H1 (cell line): ENCODE results near the gene SHMT1. TPM values are rescaled to one million over a fixed set of nuclear protein-coding genes. Genes with fewer than 3 reads are reported as not detected.

ENCODE experiments used
- HDAC2 ChIP-seq, 2 experiments: fragments of 300-600 bp in 1 of 2; sonication (generic) in 1 of 2; IDR thresholded peaks; 2 replicates each; pipeline ENCODE4 v1.6.1; 2011 to 2012; ENCODE audit warnings: low read depth in 2 of 2, low read length in 2 of 2, mild to moderate bottlenecking in 2 of 2, moderate library complexity in 2 of 2, borderline replicate concordance in 1 of 2, inconsistent platforms in 1 of 2
- polyA plus RNA-seq, 7 experiments: library from polyadenylated mRNA; depleted of rRNA in 3 of 7; stranded (reverse) in 5 of 7; unstranded in 2 of 7; fragments of >200 nt in 5 of 7; fragments of 200-250 nt in 2 of 7; gene quantifications; 1 replicate in 5 of 7; 2 replicates in 1 of 7; 4 replicates in 1 of 7; pipeline versions ENCODE4 v1.2.1 to v1.2.3, GENCODE V29; 2011 to 2013; ENCODE audit warnings: missing spikeins in 2 of 7, mixed read lengths in 2 of 7
- total RNA-seq: library from RNA; stranded (reverse); fragmentation: NEBNext Ultra II Directional; extraction: Animal tissue kit (Norgen Biotek cat#: 25700); gene quantifications from 2 replicates; pipeline ENCODE4 v1.2.1, GENCODE V29; 2021

The SHMT1 gene
- total and polyA plus RNA-seq, 2 of the 8 experiments (the other 6 are each of a cell fraction or from before 2014, with no cell fraction given) = 30.7 to 39.3 TPM

DNA sequence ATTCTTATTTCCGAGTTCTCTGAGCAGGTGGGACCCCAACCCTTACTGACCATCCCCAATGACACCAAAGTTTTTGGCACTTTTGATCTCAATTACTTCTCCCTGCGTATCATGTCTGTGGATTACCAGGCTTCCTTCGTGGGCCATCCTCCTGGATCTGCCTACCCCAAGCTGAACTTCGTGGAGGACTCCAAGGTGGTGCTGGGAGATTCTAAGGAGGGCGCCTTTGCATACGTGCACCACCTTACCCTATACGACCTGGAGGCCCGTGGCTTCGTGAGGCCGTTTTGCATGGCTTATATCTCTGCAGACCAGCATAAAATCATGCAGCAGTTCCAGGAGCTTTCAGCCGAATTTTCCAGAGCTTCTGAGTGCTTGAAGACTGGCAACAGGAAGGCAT lies 47.4 kb downstream of the SHMT1 start (continued):
- TF ChIP-seq HDAC2 (IDR thresholded peaks at IDR 0.05; ENCODE audit: borderline replicate concordance in 1 of 2, low read depth in 2 of 2, low read length in 2 of 2) = no peak
